Esophagus muscularis mucosa (tissue), 4 donors: ENCODE measurements around the gene PGBD4. TPM values are rescaled to one million over a fixed set of nuclear protein-coding genes. Genes with fewer than 3 reads are reported as not detected.

Source experiments
- DNase-seq: peaks from one replicate; pipeline ENCODE4 v3.0.0-alpha.2; 2017; ENCODE audit errors: extremely low spot score
- H3K27ac ChIP-seq, 4 donors: fragments of 200-600 bp; sonication (generic); replicated peaks in 1 of 4; 1 replicate in 3 of 4; 2 replicates in 1 of 4; pipeline ENCODE4 v1.5.1; 2016 to 2019; ENCODE audit warnings: mild to moderate bottlenecking in 1 of 4
- H3K27me3 ChIP-seq, 4 donors: fragments of 200-600 bp; sonication (generic); one replicate each; pipeline versions ENCODE4 v1.5.1 to v1.6.0; 2016 to 2019
- H3K36me3 ChIP-seq, 4 donors: fragments of 200-600 bp; sonication (generic); one replicate each; pipeline ENCODE4 v1.5.1; 2016 to 2019
- H3K4me1 ChIP-seq, 4 donors: fragments of 200-600 bp; sonication (generic); one replicate each; pipeline ENCODE4 v1.5.1; 2016 to 2019
- H3K4me3 ChIP-seq, 4 donors: fragments of 200-600 bp; sonication (generic); 1 replicate in 2 of 4; 2 replicates in 2 of 4; pipeline ENCODE4 v1.5.1; 2016 to 2019; ENCODE audit warnings: mild to moderate bottlenecking in 4 of 4, moderate library complexity in 1 of 4
- H3K9me3 ChIP-seq, 4 donors: fragments of 200-600 bp; sonication (generic); 1 replicate in 3 of 4; 2 replicates in 1 of 4; pipeline ENCODE4 v1.5.1; 2016 to 2019
- CTCF ChIP-seq, 3 experiments: fragments of 200-600 bp in 2 of 3; fragments of 450-650 bp in 1 of 3; sonication (generic) in 2 of 3; IDR thresholded peaks; one replicate each; pipeline ENCODE4 v1.5.1; 2017 to 2019; ENCODE audit warnings: antibody characterized with exemption in 3 of 3, mild to moderate bottlenecking in 2 of 3, moderate library complexity in 1 of 3
- EP300 ChIP-seq: sonication (generic); formaldehyde crosslinking; IDR thresholded peaks from one replicate; pipeline ENCODE4 v1.6.1; 2017; ENCODE audit warnings: antibody characterized with exemption
- POLR2A ChIP-seq: fragments of 450-650 bp; IDR thresholded peaks from one replicate; pipeline ENCODE4 v1.6.1; 2017; ENCODE audit warnings: antibody characterized with exemption, moderate library complexity, mild to moderate bottlenecking, low read depth
- POLR2AphosphoS5 ChIP-seq, 2 donors: sonication (generic); formaldehyde crosslinking; IDR thresholded peaks; one replicate each; pipeline ENCODE4 v1.6.1; 2017; ENCODE audit warnings: antibody characterized with exemption in 2 of 2
- WGBS: methylation state at CpG from one replicate; pipeline ENCODE4 v1.1.5; 2018; 5-methylcytosine and 5-hydroxymethylcytosine counted together
- intact Hi-C: fragments of 100-400 bp; cut with DNase I; formaldehyde crosslinking; loops from one replicate; pipeline ENCODE4 v1.15.1; 2023
- total RNA-seq, 4 donors: library from RNA; depleted of rRNA; stranded (reverse); fragments of >200 nt; gene quantifications; one replicate each; pipeline versions ENCODE4 v1.1.0 to v1.2.1, GENCODE V29; 2016

PGBD4 gene
- total RNA-seq = 1 to 10 TPM in 3 of 4 donors, under 1 TPM in 1; 0.66 to 1.7 (median 1.2) TPM

- intact Hi-C loops = loop anchor here (5.0 to 10.0 kb wide), 2 partner anchors 111 to 233 kb away; partner anchors contain the start of genes KATNBL1 and SLC12A6
- TF ChIP-seq POLR2A = peak; percentile 9
- TF ChIP-seq POLR2AphosphoS5 (IDR thresholded peaks at IDR 0.05) = peak; percentile 91 to 93
- TF ChIP-seq EP300 = no peak
- peak in 1 of 3 experiments; percentile 36 for TF ChIP-seq CTCF (IDR thresholded peaks at IDR 0.05)
- H3K9me3 ChIP-seq = no peaks in the 10 kb centered on the region
- peak within 1 kb of the TSS; percentile 72 to 95 (median 85) for H3K4me3 ChIP-seq
- H3K27ac ChIP-seq = peak within 1 kb of the TSS; percentile 83 to 88 (median 86)
- H3K36me3 ChIP-seq = no peaks in the 10 kb centered on the region
- H3K4me1 ChIP-seq = peaks cover 21 to 38% (median 32%) of the 10 kb centered on the region in 4 donors
- DNase-seq = peak; percentile 100
- H3K27me3 ChIP-seq = no peaks in the 10 kb centered on the region
- WGBS = 1% methylated on average over 27 of the region's 48 CpGs
Measured at GRCh38 chr15:34101366-34102174, at the start of gene PGBD4, which contains the start of gene EMC7. Gene PGBD4, plus strand, starts transcription at chr15:34102083. Its CDS starts 449 bp downstream, at chr15:34102532. Gene EMC7, minus strand, starts transcription at chr15:34101862. Its CDS starts 23 bp downstream, at chr15:34101839.

- intact Hi-C loops = no loop called here
- Histone ChIP-seq H3K27me3 (no peaks in the 10 kb centered on the region), H3K4me1 (no peaks in the 10 kb centered on the region), H3K4me3 (no peak overlapping the region), H3K36me3 (no peaks in the 10 kb centered on the region), H3K27ac (no peak overlapping the region), H3K9me3 (peaks cover 0 to 16% (median 9%) of the 10 kb centered on the region in 4 donors)
- WGBS = 90% methylated on average over 3 of the region's 3 CpGs
- TF ChIP-seq POLR2A (no peak), EP300 (no peak), POLR2AphosphoS5 (IDR thresholded peaks at IDR 0.05) (no peak), CTCF (IDR thresholded peaks at IDR 0.05) (no peak)
- no peak for DNase-seq
Measured at GRCh38 chr15:34054081-34054707, 47.7 kb upstream of the PGBD4 start.

- H3K36me3 ChIP-seq = no peaks in the 10 kb centered on the region
- H3K4me3 ChIP-seq = no peak overlapping the region
- no peak for DNase-seq
- TF ChIP-seq EP300 = no peak
- TF ChIP-seq POLR2A = no peak
- no peak for TF ChIP-seq CTCF (IDR thresholded peaks at IDR 0.05)
- TF ChIP-seq POLR2AphosphoS5 (IDR thresholded peaks at IDR 0.05) = no peak
- intact Hi-C loops = no loop called here
- H3K27me3 ChIP-seq = no peaks in the 10 kb centered on the region
- no peaks in the 10 kb centered on the region for H3K4me1 ChIP-seq
- peaks cover 0 to 6% (median 2%) of the 10 kb centered on the region in 4 donors for H3K9me3 ChIP-seq
- no peak overlapping the region for H3K27ac ChIP-seq
- WGBS = 57% methylated on average over 3 of the region's 3 CpGs
Measured at GRCh38 chr15:34055868-34056595, 45.9 kb upstream of the PGBD4 start.

GRCh38 chr15:34056911-34057310 lies 45.0 kb upstream of the PGBD4 start:
- Histone ChIP-seq H3K36me3 (no peaks in the 10 kb centered on the region), H3K9me3 (no peaks in the 10 kb centered on the region), H3K4me1 (peaks cover 0 to 4% (median 0%) of the 10 kb centered on the region in 4 donors), H3K27ac (no peak overlapping the region), H3K27me3 (no peaks in the 10 kb centered on the region), H3K4me3 (no peak overlapping the region)
- TF ChIP-seq CTCF (IDR thresholded peaks at IDR 0.05) (no peak), POLR2A (no peak), POLR2AphosphoS5 (IDR thresholded peaks at IDR 0.05) (no peak), EP300 (no peak)
- WGBS = 78% methylated on average over 5 of the region's 5 CpGs
- DNase-seq = no peak
- intact Hi-C loops = no loop called here
